ENCODE measurements around the gene UPP1.
A peak's percentile ranks its signal among the peaks of the same experiment; 100 is the strongest.
"Not testable (repeated sequence)": the region's sequence is repeated elsewhere in the genome, so short reads cannot be mapped to it uniquely, and the experiment has no call there.

The UPP1 gene

DNA sequence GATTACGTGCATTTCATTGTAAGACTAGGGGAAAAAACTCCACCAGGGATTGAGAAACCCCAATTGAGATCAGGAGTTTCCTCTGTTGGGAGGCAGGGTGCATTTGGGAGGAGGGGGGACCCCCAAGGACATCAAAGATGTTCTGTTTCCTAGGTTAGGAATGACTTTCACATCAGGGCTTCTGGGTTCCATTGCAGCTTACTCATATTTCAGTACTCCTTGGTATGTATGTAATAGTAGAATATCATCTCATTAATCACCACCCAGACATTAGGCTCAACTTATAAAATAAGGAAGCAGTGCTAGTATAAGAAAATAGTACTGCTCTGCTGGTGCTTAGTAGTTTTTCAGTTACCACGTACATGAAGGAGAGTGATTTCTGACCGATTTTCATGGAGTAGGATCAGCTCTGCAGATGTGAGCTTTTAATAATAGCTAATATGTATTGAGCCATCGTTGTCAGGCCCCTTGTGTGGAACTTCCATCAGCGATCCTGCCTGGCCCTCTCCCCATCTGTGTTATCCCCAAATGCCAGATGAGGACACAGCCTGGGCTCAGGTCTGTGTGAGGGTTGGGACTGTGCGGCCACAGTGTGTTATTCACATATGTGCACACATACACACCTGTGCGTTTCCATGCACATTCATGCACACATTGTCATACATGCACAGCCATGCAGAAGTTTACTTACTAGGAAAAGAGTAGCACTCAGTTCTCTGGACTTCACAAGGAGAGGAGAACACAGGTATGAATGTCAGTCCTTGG is 23.5 kb downstream of the UPP1 start:
- no peak for DNase-seq

DNA sequence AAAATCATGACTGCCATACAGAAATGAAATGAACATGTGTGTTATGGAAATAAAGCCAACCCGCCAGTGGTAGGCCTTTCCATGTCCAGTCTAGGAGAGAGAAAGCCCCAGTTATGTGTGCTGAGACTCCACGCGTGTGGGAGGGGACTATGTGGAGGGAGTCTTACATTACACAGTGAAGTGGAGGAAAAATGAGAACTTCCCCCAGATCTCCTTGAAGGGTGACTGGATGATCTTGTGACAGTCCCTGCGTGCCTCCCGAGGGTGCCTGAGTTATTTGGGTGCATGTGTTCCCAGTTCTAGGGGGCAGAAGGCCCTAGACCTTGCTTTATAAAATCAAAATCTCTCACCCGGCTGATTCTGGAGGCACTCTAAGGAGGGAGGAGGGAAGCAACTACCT is 24.2 kb downstream of the UPP1 start:
- no peak for DNase-seq

DNA sequence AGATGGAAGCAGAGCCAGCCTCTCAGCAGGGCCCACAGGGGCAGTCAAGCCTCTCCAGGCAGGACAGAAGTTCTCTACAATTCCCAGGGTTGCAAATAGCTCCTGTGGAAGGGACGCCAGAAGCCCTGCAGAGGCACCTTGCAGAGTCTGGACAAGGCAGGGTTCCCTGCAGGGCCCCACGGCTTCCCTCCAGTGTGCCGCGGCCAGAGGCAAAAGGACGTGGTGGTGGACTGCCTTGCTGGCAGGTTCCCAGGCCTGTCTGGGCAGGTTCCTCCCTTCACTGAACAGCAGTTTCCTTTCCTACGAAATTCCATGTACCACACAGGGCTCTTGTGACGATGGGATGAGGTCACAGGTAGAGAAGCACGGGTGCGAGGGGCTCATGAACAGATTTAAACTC is 25.1 kb downstream of the UPP1 start:
- no peak for DNase-seq

DNA sequence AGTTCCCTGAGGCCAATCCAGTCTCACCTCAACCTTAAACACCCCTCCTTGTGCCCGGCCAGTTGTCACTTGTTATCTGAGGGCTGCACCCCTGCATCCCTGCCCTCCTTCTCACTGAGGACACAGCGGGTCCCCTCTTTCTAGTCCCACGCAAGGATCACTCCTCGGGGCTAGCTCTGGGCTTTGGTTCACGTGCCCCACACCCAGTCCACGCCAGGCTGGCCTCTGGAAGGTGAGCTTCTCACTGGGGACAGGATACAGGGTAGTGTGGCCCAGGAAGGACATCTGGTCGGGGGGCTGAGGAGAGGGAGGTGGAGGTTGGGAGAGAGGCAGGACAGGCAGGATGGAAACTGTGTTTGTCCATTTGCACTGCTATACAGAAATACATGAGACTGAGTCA is 25.5 kb downstream of the UPP1 start:
- DNase-seq = no peak

DNA sequence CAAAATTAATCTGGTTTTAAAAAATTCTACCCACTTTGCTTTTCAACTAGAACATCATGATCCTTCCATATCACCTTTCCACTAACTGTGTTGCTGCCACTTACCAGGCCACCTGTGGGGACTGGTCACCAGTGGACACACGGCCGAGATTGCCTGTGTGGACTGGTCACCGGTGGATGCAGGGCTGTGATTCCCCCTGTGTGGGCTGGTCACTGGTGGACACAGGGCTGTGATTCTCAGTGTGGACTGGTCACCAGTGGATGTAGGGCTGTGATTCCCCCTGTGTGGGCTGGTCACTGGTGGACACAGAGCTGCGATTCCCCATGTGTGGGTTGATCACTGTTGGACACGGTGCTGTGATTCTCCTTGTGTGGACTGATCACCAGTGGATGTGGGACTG is 27.0 kb downstream of the UPP1 start:
- DNase-seq = no peak

DNA sequence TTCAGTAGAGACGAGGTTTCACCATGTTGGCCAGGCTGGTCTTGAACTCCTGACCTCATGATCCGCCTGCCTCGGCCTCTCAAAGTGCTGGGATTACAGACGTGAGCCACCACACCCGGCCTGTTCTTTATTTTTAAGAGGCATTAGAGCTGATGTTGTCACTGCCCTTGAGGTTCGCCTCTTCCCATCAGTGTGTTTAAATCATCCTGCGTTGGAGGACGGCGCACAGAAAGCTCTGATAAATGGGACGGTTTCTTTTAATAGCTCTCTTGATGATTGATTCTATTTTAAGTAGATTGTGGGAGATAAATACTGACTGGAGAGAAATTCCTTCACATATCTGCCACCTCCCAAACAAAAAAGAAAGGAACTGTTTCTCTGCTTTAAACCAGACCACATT is 29.0 kb downstream of the UPP1 start:
- no peak for DNase-seq

DNA sequence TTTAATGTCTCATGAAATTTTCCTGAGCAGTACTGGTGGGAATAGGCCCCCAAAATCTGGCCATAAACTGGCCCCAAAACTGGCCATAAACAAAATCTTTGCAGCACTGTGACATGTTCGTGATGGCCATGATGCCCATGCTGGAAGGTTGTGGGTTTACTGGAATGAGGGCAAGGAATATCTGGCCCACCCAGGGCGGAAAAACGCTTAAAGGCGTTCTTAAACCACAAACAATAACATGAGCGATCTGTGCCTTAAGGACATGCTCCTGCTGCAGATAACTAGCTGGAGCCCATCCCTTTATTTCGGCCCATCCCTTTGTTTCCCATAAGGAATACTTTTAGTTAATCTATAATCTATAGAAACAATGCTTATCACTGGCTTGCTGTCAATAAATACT is 31.5 kb downstream of the UPP1 start:
- DNase-seq = not testable (repeated sequence)

DNA sequence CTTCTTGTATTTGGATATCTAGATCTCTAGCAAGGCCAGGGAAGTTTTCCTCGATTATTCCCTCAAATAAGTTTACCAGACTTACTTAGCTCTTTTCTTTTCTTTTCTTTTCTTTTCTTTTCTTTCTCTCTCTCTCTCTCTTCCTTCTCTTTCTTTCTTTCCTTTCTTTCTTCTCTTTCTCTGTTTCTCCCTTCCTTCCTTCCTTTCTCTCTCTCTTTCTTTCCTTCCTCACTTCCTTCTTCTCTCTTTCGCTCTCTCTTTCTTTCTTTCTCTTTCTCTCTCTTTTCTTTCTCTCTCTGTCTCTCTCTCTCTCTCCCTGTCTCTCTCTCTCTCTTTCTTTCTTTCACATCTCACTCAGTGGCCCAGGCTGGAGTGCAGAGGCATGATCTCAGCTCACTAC is 37.0 kb downstream of the UPP1 start:
- DNase-seq = no peak

DNA sequence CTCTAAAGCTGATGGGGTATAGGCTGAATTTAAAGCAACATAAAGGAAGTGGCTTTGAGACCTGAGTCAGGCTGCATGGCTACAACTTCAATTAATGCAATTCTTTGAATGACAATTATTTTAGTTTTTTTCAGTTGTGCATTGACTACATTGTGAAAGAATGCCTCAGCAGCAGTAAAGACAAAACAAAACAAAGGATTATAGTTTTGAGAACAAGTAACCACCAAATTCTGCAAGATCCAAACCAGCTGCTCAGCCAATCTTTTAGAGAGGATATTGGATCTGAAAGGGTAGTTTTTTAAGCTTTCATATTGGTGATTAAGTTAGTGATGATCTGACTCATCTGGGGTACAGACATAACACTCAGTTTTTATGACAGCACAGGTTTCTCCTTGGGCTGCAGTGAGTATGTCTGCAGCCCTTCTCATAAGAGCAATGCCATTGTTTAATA is 41.6 kb downstream of the UPP1 start:
- no peak for DNase-seq

DNA sequence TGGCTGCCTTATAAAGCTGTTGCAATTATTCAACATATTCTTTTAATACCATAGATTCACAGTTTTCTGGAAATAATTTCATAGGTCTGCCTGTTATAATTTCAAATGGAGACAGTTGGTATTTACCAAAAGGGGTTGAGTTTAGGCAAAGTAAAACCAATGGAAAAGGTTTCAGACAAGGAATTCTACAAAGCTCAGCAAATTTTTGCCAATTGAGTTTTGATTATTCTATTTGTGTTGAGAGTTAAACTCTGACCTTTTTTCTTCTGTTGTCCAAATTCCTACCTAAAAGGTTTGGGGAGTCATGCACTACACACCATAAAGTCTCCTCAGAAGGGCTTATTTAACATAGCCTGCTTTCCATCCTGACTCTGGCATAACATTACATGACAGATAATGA is 43.7 kb downstream of the UPP1 start:
- DNase-seq = no peak

DNA sequence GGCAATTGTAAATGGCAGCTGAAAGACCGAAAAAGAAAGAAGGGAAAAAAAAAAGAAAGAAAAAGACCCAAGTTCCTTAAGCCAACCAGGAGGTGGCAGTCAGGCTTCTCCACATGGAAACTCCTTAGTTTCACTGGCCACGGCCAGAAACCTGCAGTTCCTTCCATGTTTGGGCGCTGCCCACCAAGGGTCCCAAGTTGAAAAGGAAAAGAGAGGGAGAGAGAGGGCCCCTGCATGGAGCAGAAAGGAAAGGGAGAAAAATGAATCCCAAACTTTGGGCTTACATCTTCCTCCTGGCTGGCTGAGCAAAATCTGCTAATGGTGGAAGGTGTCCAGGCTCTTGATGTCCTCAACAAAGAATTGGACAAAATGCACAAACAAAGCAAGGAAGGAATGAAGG is 50.4 kb downstream of the UPP1 start:
- DNase-seq = no peak

DNA sequence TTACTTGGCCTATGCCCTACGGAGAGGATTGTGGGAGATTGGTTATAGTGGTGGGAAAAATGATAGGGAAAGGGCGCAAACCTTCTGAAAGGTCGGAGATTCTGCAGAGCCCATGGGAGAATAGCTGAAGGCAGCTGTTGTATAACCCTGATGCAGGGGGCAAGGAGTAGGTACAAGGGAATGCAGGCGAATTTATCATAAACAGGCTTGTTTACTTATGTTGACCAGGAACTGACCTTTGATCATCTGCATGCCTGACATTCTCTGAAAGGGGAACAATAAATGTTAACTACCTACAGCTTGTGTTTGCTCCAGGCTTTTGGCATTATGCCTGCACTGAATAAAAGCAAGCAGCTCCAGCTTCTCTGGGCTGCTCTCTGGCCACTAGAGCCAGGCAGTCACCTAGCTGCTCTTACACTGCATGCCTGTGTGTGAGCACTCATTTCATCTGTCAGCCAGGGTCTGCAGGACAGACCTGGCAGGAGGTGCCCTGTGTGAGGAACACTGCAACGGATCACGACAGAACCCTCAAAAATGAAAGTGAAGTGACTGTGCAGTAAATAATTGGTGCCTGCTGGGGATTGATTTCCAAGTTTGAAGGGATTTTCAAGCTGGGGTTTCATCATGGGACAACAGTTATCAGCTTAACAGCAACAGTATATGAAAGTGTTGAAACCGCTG is 51.1 kb downstream of the UPP1 start:
- no peak for DNase-seq

DNA sequence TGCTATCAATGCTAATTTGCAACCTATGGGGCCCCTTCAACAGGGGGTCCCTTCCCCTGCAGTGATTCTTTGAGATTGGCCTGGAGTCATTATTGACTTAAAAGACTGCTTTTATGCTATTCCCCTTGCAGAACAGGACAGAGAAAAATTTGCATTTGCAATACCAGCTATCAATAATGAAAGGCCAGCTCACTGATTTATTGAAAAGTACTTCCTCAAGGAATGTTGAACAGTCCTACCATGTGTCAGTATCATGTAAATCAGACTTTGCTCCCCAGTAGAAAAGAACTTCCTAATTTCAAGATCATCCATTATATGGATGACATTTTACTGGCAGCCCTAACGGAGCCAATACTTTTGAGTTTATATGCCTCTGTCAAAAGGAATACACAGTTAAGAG is 52.5 kb downstream of the UPP1 start:
- DNase-seq = no peak

DNA sequence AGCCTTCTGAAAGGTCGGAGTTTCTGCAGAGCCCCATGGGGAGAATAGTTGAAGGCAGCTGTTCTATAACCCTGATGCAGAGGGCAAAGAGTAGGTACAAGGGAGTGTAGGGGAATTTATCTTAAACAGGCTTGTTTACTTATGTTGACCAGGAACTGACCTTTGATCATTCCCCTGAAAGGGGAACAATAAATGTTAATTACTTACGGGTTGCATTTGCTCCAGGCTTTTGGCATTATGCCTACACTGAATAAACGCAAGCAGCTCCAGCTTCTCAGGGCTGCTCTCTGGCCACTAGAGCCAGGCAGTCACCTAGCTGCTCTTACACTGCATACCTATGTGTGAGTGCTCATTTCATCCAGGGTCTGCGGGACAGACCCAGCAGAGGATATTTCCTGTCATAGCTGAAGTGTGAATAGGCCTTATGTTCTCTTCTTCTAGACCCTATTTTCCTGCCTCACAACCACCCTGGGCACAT is 55.3 kb downstream of the UPP1 start:
- no peak for DNase-seq

DNA sequence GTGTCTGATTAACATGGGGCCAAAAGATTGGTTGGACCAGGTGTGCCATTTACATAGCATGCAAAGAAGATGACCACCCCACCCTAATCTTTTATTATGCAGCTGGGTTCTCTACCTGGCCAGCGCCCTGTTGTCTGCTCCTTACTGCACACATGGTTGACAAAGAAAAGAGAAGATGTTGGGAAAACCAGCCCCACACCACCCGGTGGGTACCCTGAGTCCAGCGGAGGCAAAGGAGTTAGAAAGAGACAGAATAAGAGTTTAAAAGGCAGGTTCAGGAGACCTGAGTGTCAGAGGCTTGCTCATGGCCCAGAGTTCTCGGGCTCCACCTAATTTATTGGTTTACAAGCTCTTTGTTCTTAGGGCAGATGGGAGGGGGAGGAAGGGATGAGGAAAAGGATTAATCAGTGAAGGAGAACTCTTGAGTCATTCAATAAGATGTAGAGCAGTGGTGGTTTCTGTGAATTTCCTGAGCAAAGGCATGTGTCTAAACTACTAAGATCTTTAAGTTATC is 58.1 kb downstream of the UPP1 start:
- DNase-seq = no peak

DNA sequence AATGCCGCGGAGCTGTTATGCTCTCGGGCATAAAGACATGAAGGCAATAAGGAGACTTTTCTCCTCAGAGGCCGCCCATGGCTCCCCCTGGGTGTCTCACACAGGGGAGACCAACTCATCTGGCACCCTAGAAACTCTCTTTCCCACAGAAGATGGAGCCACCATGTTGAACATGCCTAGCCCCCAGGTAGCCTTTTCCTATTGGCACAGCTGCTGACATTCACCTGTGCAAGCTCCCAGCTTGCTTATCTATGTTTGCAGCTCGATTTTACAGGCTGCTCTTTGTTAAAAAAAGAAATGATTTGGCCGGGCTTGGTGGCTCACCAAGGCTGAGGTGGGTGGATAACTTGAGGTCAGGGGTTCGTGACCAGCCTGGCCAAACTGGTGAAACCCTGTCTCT is 58.6 kb downstream of the UPP1 start:
- not testable (repeated sequence) for DNase-seq

DNA sequence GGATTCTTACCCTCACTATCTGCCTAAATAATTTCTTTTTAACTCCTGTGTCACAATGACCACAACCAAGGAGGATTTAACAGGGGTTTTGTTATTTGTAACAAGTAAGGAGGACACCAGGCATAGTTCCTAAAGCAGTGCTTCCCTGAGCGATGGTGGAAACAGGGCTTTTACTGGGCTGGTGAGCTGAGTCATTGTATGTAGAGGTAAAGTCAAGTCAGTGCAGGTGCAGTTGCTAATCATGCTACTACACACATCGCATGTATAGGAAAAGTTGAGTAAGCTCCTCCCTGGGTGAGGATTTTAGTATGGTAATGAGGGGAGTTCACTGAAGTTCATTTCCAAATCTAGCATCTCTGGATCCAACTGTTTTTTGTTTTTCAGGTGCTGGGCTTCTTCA is 59.2 kb downstream of the UPP1 start:
- DNase-seq = no peak

DNA sequence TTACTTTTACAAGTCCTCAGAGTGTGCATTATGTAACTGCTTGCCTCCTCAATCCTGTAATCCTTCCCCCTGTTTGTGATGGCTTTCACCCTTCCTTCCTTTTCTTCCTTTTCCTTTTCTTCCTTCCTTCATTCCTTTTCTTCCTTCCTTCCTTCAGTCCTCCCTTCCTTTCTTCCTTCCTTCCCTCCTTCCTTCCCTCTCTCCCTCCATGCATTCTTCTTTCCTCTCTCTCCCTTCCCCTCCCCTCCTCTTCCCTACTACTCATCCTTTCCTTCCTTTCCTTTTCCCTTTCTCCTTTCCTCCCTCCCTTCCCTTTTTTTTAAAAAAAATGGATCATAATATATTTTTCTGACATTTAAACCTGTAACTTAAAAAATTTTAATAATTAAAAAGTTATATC is 60.0 kb downstream of the UPP1 start:
- DNase-seq = no peak

DNA sequence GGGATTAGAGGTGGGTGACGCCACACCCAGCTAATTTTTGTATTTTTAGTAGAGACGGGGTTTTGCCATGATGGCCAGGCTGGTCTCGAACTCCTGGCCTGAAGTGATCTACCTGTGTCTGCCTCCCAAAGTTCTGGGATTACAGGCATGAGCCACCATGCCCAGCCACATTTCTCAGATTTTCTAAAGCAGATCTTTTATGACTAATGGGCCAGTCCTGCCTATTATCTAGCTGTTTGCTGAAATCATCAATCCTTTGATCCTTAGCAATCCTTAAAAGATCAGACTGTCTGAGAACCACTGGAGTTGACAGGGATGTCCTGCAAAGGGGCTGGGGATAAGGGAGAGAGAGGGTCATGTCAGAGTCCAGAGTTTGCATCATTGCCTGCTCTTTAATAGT is 61.0 kb downstream of the UPP1 start:
- DNase-seq = no peak

DNA sequence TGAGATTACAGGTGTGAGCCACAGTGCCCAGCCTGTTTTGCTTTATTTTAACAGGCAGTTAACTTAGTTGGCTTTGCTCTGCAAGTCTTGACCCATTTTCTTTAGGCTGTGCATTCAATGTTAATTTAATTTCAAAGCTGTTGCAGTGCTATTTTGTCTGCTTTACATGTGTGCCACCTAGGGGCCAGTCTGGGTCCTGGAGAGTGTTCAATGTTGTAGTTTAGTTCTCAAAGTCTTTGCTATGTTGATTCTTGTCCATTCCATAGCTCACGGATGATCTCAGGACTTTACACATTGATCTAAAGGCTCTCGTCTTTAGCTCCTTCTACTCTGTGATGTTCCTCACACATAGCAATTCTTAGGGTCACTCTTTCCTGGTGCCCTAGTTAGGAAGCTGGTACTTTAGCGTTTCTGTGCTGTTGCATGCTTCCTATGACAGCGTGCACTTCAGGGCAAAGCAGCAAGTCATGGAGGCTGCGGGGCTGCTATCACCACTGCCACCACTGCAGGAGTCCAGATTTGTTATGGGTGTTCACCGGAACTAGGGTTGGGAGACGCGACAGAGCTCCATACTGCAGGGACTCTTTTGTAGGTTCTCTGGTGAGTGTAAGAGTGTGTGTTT is 65.8 kb downstream of the UPP1 start:
- DNase-seq = peak; percentile 48

All from activated CD4-positive, alpha-beta T cell treated with anti-CD3 and anti-CD28 coated beads for 48 hours (primary cell).